GM18511 (cell line): ENCODE data around the gene PTPRN2.
"Not testable (repeated sequence)": the region's sequence is repeated elsewhere in the genome, so short reads cannot be mapped to it uniquely, and the experiment has no call there.

Source experiments
- ATAC-seq: cut with Tn5 transposase; IDR thresholded peaks from one replicate; pipeline ENCODE4 v1.9.1; 2021; ENCODE audit warnings: mild to moderate bottlenecking, moderate library complexity; ENCODE audit not compliant: unreplicated experiment

The PTPRN2 gene

DNA sequence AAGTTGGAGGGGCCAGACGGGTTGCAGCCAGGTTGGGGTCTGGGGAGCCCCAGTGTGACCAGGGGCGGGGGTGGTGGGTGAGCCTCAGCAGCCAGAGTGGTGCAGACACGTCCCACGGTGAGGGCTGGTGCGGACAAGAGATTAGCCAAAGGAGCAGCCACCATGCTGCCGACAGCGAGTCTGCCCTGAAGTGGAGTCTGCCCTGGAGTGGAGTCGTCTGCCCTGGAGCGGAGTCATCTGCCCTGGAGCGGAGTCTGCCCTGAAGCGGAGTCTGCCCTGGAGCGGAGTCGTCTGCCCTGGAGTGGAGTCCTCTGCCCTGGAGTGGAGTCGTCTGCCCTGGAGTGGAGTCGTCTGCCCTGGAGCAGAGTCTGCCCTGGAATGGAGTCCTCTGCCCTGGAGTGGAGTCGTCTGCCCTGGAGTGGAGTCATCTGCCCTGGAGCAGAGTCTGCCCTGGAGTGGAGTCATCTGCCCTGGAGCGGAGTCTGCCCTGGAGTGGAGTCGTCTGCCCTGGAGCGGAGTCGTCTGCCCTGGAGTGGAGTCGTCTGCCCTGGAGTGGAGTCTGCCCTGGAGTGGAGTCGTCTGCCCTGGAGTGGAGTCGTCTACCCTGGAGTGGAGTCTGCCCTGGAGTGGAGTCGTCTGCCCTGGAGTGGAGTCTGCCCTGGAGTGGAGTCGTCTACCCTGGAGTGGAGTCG, 64.3 kb downstream of the PTPRN2 start:
- ATAC-seq = not testable (repeated sequence)

- ATAC-seq = not testable (repeated sequence)
Measured at GRCh38 chr7:158521795-158522194, 65.8 kb downstream of the PTPRN2 start.

DNA sequence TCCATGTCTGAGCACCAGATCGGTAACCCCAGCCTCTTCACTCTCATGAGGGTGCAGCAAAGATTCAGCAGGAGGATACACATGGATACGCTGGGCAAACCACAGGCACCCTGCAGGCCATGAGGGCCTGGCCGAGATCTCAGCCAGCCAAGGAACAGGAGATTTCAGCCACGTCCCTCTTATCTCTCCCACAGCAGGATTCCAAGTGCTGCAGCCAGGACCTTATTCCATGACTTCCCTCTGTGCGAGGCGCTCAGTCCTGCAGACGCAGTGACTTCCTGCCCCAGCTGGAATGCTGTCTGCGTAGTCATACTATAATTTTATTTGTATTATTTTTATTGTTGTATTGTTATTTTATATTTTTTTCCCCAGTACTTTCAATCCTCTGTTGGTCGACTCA, 66.8 kb downstream of the PTPRN2 start:
- ATAC-seq = no peak

- no peak for ATAC-seq
Measured at GRCh38 chr7:158519633-158520174, 67.9 kb downstream of the PTPRN2 start.

GRCh38 chr7:158518980-158519632, 68.5 kb downstream of the PTPRN2 start:
- ATAC-seq = no peak

DNA sequence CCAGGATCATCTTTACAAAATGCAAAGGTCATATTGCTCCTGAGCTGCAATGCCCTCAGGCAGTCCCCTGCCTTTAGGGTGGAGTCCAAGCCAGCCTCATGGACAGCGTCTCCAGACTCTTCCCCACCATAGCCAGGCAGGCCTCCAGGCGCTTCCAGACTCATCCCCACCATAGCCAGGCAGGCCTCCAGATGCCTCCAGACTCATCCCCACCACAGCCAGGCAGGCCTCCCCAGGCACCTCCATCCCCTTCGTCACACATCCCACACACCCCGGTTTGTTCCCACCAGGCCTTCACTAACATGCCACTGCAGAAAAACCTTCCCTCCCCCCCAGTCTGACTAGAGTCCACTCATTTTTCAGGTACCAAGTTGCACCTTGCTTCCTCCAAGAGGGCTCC, 70.1 kb downstream of the PTPRN2 start:
- no peak for ATAC-seq

DNA sequence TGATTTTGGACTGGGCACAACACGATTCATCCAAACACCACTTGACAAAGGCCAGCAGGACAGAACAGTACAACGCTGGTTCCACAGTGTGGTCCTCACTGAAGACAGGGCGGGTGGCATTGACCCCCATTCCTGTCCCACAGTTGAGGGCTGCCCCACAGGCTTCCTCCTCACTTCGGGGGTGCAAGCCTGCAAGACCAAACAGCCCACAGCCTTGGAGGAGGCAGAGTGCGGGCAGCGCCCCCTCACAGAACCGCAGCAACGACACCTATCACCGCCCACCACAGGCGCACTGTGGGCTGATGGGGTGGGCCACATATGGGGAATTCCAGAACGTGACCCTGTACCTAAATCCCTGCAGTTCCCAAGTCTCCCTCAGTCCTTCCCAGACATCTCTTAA, 70.6 kb downstream of the PTPRN2 start:
- ATAC-seq = no peak

DNA sequence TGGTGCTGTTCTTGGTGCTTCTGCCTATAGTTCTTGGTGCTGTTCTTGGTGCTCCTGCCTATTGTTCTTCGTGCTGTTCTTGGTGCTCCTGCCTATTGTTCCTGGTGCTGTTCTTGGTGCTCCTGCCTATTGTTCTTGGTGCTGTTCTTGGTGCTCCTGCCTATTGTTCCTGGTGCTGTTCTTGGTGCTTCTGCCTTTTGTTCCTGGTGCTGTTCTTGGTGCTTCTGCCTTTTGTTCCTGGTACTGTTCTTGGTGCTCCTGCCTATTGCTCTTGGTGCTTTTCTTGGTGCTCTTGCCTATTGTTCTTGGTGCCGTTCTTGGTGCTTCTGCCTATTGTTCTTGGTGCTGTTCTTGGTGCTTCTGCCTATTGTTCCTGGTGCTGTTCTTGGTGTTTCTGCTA, 71.1 kb downstream of the PTPRN2 start:
- no peak for ATAC-seq

DNA sequence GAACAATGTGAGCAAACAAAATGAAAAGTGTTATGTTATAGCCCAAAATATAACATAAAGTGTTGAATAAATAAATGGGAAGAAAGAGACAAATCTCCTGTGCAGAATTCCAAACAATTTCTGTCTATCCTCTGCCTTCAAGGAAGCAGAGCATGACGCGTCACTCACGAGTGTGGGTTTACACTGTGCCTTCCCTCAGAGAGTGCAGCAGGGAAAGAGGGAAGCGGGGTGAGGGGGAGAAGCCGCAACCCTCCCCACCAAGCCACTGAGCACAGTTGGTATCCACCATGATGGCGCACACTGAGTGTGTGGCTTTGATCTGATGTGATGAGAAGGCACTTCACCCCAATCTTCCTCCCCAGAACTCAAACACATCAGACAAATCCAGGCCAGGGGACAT, 74.8 kb downstream of the PTPRN2 start:
- ATAC-seq = no peak

DNA sequence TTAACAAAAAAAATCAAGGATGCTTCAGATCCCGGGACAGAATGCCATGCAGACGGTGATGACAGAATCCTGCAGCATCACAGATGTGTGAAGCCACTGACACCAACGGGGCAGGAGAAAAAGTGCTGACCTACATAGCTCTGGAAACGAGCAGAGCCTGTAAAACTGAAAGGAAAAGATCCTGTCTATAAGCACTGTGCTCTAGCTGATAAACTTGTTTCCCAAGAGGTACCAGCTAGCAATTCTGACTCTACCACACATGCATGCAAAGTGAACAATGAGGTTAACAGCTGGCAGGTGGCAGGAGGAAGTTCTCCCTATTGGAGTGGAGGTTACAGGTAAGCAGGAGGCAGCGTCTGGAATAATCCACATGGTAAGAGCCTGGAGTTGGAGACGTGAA, 75.6 kb downstream of the PTPRN2 start:
- no peak for ATAC-seq

DNA sequence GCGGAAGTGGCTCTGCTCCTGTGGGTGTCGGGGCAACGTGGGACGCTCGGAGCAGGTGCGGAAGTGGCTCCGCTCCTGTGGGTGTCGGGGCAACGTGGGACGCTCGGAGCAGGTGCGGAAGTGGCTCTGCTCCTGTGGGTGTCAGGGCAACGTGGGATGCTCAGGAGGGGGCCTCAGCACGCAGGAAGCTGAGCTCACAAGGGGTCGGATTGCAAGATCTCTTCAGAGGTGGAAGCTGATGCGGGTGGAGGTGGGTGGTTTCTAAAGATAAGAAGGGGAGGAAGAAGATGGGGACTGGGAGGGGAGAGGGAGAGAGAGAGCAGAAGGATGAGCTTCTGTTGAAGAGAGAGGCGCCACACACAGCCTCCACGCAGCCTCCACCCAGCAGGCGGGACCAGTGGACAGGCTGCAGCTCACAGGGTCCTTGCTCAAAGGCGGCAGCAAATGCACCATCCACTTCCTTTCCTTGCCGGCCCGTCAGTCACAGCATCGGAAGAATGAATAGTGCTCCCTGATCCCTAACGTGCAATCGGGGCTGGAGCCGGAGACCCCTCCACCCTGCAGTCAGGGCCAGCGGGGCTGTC, 78.7 kb downstream of the PTPRN2 start:
- no peak for ATAC-seq

- ATAC-seq = not testable (repeated sequence)
Measured at GRCh38 chr7:158508321-158508720, 79.3 kb downstream of the PTPRN2 start.

DNA sequence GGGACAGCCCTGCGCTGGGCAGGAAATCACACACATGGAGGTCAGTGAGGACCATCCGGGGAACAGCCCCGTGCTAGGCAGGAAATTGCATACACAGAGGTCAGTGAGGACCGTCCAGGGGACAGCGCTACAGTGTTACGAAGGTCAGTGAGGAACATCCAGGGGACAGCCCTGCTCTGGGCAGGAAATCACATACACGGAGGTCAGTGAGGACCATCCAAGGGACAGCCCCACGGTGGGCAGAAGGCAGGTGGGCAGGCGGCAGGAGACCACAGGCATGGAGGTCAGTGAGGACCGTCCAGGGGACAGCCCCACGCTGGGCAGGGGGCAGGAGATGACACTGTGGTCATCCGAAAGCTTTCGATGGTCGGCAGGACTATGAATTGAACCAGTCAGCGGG, 79.7 kb downstream of the PTPRN2 start:
- no peak for ATAC-seq

GRCh38 chr7:158507175-158507574, 80.4 kb downstream of the PTPRN2 start:
- ATAC-seq = not testable (repeated sequence)

DNA sequence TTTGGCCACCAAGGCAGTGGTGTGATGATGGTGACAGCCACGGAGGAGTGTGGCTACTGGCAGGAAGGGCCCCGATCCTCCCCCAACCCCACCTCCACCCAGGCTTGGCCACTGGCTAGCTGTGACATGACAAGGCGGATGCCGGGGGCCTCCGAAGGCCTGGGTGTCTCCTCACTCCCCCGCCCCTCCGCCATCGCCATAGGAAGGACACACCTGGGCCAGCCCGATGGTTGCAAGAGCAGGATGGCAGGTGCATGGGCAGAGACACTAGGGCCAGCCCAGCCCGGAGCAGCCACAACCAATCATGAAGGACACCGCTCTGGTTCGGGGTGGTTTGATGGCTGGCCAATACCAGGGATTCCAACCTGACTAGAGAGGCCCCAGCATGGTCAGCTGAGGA, 81.0 kb downstream of the PTPRN2 start:
- ATAC-seq = no peak

- no peak for ATAC-seq
Measured at GRCh38 chr7:158505683-158506082, 81.9 kb downstream of the PTPRN2 start.

- ATAC-seq = no peak
Measured at GRCh38 chr7:158502068-158502750, 85.4 kb downstream of the PTPRN2 start.

DNA sequence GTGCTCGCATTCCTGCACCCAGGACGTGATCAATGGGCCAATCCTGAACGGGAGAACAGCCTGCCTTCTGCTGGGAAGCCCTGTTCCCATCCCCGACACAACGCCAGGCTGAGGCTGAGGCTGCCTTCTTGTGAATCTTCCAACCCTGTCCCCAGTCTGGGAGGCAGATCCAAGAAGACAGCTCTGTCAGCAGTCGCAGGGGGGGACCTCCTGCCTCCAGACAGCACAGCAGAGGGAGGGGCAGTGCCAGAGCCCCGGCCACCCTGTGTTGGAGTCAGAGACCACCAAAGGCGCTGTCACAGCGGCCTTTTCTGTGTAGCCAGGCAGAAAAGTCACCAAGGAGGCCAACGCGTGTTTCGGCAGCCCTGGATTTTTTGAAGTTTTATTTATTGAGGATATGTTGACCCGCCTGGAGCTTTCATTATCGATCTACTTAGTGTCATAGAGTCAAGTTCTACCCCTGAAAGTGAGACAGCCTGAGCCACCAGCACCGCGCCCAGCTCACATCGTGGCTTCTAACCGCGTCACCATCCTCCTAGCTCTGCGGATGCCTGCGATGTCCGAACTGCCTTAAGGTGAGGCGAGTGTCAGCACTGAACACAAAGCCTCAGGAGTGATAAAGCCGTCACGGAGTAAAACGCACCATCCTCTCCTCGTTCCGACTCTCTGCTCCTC, 86.1 kb downstream of the PTPRN2 start:
- no peak for ATAC-seq

DNA sequence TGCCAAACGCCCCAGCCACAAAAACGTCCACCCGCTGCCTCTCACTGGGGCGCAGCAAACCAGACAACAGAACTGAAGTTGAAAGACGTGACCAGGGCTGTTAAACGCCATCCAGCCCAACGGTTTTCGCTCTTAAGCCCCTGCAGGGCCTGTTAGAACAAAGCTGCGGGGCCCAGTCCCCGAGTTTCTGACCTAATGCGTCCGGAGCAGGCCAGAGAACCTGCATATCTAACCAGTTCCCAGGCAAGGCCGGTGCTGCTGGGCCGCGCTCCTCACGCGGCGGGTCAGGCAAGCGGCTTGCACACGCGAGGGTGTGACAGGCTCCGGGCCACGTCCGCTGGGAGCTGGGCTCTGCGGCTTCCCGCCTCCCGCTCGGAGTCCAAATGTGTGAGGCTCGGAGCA, 87.0 kb downstream of the PTPRN2 start:
- ATAC-seq = no peak

DNA sequence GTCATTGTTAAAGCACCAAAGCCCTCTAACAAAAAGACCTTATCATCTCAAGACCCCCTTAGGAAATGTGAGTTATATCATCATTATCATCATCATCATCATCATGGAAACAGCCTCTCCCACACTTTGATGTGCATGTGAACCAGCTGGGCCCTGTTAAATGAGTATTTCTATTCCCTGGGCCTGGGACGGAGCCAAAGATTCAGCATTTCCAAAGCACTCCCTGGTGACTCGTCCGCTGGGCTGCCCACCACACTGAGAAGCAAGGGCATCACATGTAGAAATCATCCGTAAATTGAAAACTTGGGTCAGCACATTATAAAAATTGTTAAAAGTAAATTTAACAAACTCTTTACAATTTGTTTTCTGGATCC, 88.6 kb downstream of the PTPRN2 start:
- no peak for ATAC-seq

DNA sequence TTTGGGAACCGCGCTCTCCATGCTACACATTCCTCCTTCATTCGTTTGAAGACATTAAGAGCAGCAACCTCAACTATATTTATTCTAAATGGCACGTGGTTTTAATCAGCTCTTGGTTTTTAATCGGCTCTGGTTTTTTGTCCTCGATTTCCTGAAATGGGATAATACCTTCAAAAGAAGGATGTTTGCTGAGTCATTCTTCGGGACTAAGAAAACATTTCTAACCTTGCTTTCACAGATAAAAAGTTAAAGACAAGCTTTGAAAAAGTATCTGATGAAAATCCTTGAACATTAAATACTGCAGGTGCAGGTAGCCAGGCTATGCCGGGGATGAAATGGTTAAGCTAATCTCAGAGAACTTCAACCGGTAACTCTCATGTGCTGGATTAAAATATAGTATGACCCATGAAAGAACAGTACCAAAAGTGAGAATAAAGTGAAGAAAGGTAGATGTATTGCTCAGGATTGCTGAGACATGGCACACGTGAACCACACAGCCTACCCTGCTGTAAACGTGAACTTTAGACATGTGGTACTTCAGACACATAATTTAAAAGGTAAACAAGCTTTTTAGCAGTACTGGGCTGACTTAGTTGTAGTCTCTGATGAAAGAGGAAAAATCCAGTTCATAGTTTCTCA, 89.1 kb downstream of the PTPRN2 start:
- no peak for ATAC-seq
